Ishikawa (cell line): ENCODE measurements around the gene SP3.
A peak's percentile ranks its signal among the peaks of the same experiment; 100 is the strongest.

Experiments used
- CEBPB ChIP-seq: IDR thresholded peaks from 2 replicates; pipeline ENCODE4 v1.6.1; 2012
- CREB1 ChIP-seq: IDR thresholded peaks from 2 replicates; pipeline ENCODE4 v1.6.1; 2012; ENCODE audit warnings: low read depth
- EGR1 ChIP-seq: IDR thresholded peaks from 2 replicates; pipeline ENCODE4 v1.6.1; 2012
- EP300 ChIP-seq: IDR thresholded peaks from 2 replicates; pipeline ENCODE4 v1.6.1; 2012; ENCODE audit warnings: borderline replicate concordance
- FOXM1 ChIP-seq: IDR thresholded peaks from 2 replicates; pipeline ENCODE4 v1.6.1; 2012; ENCODE audit warnings: low read depth, borderline replicate concordance
- NFIC ChIP-seq: IDR thresholded peaks from 2 replicates; pipeline ENCODE4 v1.6.1; 2012
- RAD21 ChIP-seq: IDR thresholded peaks from 2 replicates; pipeline ENCODE4 v1.6.1; 2012; ENCODE audit warnings: low read depth
- REST ChIP-seq: IDR thresholded peaks from 2 replicates; pipeline ENCODE4 v1.6.1; 2012; ENCODE audit warnings: low read depth, mild to moderate bottlenecking
- TAF1 ChIP-seq: IDR thresholded peaks from 2 replicates; pipeline ENCODE4 v1.6.1; 2012; ENCODE audit warnings: low read depth, mild to moderate bottlenecking
- TCF12 ChIP-seq: IDR thresholded peaks from 2 replicates; pipeline ENCODE4 v1.6.1; 2012; ENCODE audit warnings: low read depth
- TEAD4 ChIP-seq: IDR thresholded peaks from 2 replicates; pipeline ENCODE4 v1.6.1; 2012
- YY1 ChIP-seq: IDR thresholded peaks from 2 replicates; pipeline ENCODE4 v1.6.1; 2012; ENCODE audit warnings: low read depth
- ZBTB7A ChIP-seq: IDR thresholded peaks from 2 replicates; pipeline ENCODE4 v1.6.1; 2012; ENCODE audit warnings: low read depth
- TF ChIP-seq, protein P1 (sequence below): IDR thresholded peaks from 2 replicates; pipeline ENCODE4 v1.6.1; 2012
- TF ChIP-seq, protein P2 (sequence below): IDR thresholded peaks from 2 replicates; pipeline ENCODE4 v1.6.1; 2012

The SP3 gene

DNA sequence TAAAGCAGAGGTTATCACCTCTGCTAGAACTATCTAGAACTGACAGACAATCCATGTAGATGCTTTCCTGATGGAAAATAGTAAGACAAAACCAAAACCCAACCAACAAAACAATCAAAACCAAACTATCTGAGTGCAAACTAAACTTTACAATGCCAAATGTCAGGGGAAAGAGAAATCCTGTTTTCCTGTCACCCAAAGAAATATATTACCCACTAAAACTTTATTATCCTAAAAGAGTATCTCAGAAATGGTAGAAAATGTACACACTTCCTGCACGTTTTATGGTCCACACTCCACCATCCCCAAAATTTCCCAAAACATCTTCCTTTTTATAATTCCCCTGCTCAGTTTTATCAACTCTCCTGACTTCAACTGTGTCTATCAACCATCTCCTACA is 29.9 kb downstream of the SP3 start:
- TF ChIP-seq ZBTB7A: no peak

DNA sequence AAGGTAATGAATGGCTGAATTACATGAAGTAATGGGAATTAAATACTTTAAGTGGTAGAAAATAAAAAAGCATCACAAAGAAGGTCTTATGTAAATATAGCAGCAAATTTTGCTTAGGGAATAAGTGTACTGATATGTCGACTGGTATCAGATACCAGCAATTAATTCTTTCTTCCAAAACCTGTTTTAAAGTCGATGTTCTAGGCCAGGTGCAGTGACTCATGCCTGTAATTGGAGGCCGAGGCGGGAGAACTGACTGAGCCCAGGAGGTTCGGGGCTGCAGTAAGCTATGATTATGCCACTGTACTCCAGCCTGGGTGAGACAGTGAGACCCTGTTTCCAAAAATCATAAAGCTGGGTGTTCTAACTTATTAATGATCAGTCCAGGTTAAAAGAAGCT is 30.3 kb downstream of the SP3 start:
- no peak for TF ChIP-seq TAF1
- no peak for TF ChIP-seq ZBTB7A
- TF ChIP-seq EP300: no peak
- no peak for TF ChIP-seq CREB1
- no peak for TF ChIP-seq REST
- TF ChIP-seq TEAD4: no peak
- TF ChIP-seq TCF12: no peak

- TF ChIP-seq ZBTB7A (no peak), REST (no peak), RAD21 (no peak), TAF1 (no peak), YY1 (no peak), EGR1 (no peak), CEBPB (no peak)
- TF ChIP-seq, protein P1, sequence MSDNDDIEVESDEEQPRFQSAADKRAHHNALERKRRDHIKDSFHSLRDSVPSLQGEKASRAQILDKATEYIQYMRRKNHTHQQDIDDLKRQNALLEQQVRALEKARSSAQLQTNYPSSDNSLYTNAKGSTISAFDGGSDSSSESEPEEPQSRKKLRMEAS: no peak
- TF ChIP-seq, protein P2, sequence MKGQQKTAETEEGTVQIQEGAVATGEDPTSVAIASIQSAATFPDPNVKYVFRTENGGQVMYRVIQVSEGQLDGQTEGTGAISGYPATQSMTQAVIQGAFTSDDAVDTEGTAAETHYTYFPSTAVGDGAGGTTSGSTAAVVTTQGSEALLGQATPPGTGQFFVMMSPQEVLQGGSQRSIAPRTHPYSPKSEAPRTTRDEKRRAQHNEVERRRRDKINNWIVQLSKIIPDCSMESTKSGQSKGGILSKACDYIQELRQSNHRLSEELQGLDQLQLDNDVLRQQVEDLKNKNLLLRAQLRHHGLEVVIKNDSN: no peak
These were observed 33.4 kb downstream of the SP3 start for GRCh38 chr2:173931751-173932150.

DNA sequence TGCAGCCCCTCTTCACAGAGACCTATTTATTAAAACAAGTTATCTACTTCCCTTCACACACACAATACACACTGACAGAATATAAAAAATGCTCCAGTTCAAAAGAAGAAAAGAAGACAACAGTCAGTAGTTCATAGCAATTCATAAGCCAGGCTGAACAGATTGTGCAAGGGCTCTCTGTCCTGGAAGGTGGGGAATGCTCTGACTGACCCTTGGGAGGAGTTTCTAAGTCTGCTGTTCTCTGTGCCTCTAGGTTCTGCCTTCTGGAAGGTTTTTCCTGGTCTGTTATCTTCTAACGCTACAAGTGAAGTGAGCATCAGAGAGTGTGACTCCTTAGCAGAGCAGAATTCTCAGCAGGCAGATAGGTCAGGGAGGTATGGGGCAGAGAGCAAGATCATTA is 35.7 kb downstream of the SP3 start:
- TF ChIP-seq TEAD4: no peak
- TF ChIP-seq, protein P2: no peak
- no peak for TF ChIP-seq TAF1
- TF ChIP-seq NFIC: no peak
- no peak for TF ChIP-seq RAD21
- no peak for TF ChIP-seq CREB1
- TF ChIP-seq, protein P1: no peak
- TF ChIP-seq FOXM1: no peak
- TF ChIP-seq EP300: no peak
- TF ChIP-seq CEBPB: no peak
- TF ChIP-seq EGR1: no peak
- no peak for TF ChIP-seq REST
- no peak for TF ChIP-seq TCF12
- TF ChIP-seq ZBTB7A: no peak
- TF ChIP-seq YY1: no peak

DNA sequence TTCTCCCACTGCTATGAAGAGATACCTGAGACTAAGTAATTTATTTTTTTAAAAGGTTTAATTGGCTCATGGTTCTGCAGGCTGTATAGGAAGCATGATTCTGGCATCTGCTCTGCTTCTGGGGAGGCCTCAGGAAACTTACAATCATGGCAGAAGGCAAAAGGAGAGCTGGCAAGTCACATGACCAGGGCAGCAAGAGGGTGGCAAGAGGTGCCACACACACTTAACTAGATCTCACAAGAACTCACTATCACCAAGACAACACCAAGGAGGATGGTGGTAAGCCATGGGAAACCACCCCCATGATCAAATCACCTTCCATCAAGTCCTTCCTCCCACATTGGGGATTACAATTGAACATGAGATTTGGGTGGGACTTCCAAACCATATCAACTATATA is 38.3 kb downstream of the SP3 start:
- no peak for TF ChIP-seq EGR1
- TF ChIP-seq NFIC: no peak
- TF ChIP-seq REST: no peak
- TF ChIP-seq, protein P2: peak; percentile 57
- no peak for TF ChIP-seq FOXM1
- TF ChIP-seq TAF1: no peak
- TF ChIP-seq TCF12: no peak
